Measurements from ENCODE around the gene DPEP1.

DPEP1 gene

GRCh38 chr16:89613954-89614459, 565 bp downstream of the DPEP1 start:
- Histone ChIP-seq H3K36me3 (ENCODE audit: insufficient read depth, low read length) (no peaks in the 10 kb centered on the region), H3K9ac (ENCODE audit: low read depth, low read length) (no peak overlapping the region), H3K4me1 (ENCODE audit: insufficient read depth, low read length) (peaks cover 5% of the 10 kb centered on the region; the same call in 1 of the 2 replicates), H3K9me3 (ENCODE audit: control insufficient read depth, insufficient read depth, low read length) (no peaks in the 10 kb centered on the region)

GRCh38 chr16:89615176-89615575, 1.7 kb downstream of the DPEP1 start:
- Histone ChIP-seq H3K9ac (ENCODE audit: low read depth, low read length) (no peak overlapping the region), H3K4me1 (ENCODE audit: insufficient read depth, low read length) (peaks cover 5% of the 10 kb centered on the region; the same call in 1 of the 2 replicates), H3K36me3 (ENCODE audit: insufficient read depth, low read length) (no peaks in the 10 kb centered on the region), H3K9me3 (ENCODE audit: control insufficient read depth, insufficient read depth, low read length) (no peaks in the 10 kb centered on the region)

- Histone ChIP-seq H3K9ac (ENCODE audit: low read depth, low read length) (no peak overlapping the region), H3K4me1 (ENCODE audit: insufficient read depth, low read length) (peaks cover 5% of the 10 kb centered on the region; the same call in 1 of the 2 replicates), H3K36me3 (ENCODE audit: insufficient read depth, low read length) (no peaks in the 10 kb centered on the region), H3K9me3 (ENCODE audit: control insufficient read depth, insufficient read depth, low read length) (no peaks in the 10 kb centered on the region)
Measured at GRCh38 chr16:89615596-89616090, 2.2 kb downstream of the DPEP1 start.

GRCh38 chr16:89616623-89617022, 3.2 kb downstream of the DPEP1 start:
- Histone ChIP-seq H3K4me1 (ENCODE audit: insufficient read depth, low read length) (peaks cover 5% of the 10 kb centered on the region; the same call in 1 of the 2 replicates), H3K36me3 (ENCODE audit: insufficient read depth, low read length) (no peaks in the 10 kb centered on the region), H3K9me3 (ENCODE audit: control insufficient read depth, insufficient read depth, low read length) (no peaks in the 10 kb centered on the region), H3K9ac (ENCODE audit: low read depth, low read length) (no peak overlapping the region)

GRCh38 chr16:89617036-89617435, 3.6 kb downstream of the DPEP1 start:
- Histone ChIP-seq H3K4me1 (ENCODE audit: insufficient read depth, low read length) (peaks cover 5% of the 10 kb centered on the region; the same call in 1 of the 2 replicates), H3K36me3 (ENCODE audit: insufficient read depth, low read length) (no peaks in the 10 kb centered on the region), H3K9ac (ENCODE audit: low read depth, low read length) (no peak overlapping the region), H3K9me3 (ENCODE audit: control insufficient read depth, insufficient read depth, low read length) (no peaks in the 10 kb centered on the region)

- Histone ChIP-seq H3K4me1 (ENCODE audit: insufficient read depth, low read length) (no peaks in the 10 kb centered on the region; the same call in 1 of the 2 replicates), H3K36me3 (ENCODE audit: insufficient read depth, low read length) (no peaks in the 10 kb centered on the region), H3K9me3 (ENCODE audit: control insufficient read depth, insufficient read depth, low read length) (no peaks in the 10 kb centered on the region), H3K9ac (ENCODE audit: low read depth, low read length) (no peak overlapping the region)
Measured at GRCh38 chr16:89618109-89618998, 4.9 kb downstream of the DPEP1 start.

- H3K36me3 ChIP-seq (ENCODE audit: insufficient read depth, low read length), result no peaks in the 10 kb centered on the region
- H3K9me3 ChIP-seq (ENCODE audit: control insufficient read depth, insufficient read depth, low read length), result no peaks in the 10 kb centered on the region
- no peaks in the 10 kb centered on the region for H3K4me1 ChIP-seq (ENCODE audit: insufficient read depth, low read length)
- H3K9ac ChIP-seq (ENCODE audit: low read depth, low read length), result no peak overlapping the region
Measured at GRCh38 chr16:89619840-89620239, 6.4 kb downstream of the DPEP1 start.

GRCh38 chr16:89620406-89620841, 7.0 kb downstream of the DPEP1 start:
- H3K9ac ChIP-seq (ENCODE audit: low read depth, low read length), result no peak overlapping the region
- H3K9me3 ChIP-seq (ENCODE audit: control insufficient read depth, insufficient read depth, low read length), result no peaks in the 10 kb centered on the region
- 0 out of 2 replicates have a peak, but pooled peaks cover 3% of the 10 kb centered on the region for H3K4me1 ChIP-seq (ENCODE audit: insufficient read depth, low read length)
- H3K36me3 ChIP-seq (ENCODE audit: insufficient read depth, low read length), result no peaks in the 10 kb centered on the region

- Histone ChIP-seq H3K9ac (ENCODE audit: low read depth, low read length) (no peak overlapping the region), H3K36me3 (ENCODE audit: insufficient read depth, low read length) (no peaks in the 10 kb centered on the region), H3K9me3 (ENCODE audit: control insufficient read depth, insufficient read depth, low read length) (no peaks in the 10 kb centered on the region), H3K4me1 (ENCODE audit: insufficient read depth, low read length) (0 out of 2 replicates have a peak, but pooled peaks cover 3% of the 10 kb centered on the region)
Measured at GRCh38 chr16:89621136-89621697, 7.8 kb downstream of the DPEP1 start.

GRCh38 chr16:89621698-89622409, 8.4 kb downstream of the DPEP1 start:
- H3K4me1 ChIP-seq (ENCODE audit: insufficient read depth, low read length), result 0 out of 2 replicates have a peak, but pooled peaks cover 3% of the 10 kb centered on the region

GRCh38 chr16:89623511-89624261, 10.2 kb downstream of the DPEP1 start:
- H3K36me3 ChIP-seq (ENCODE audit: insufficient read depth, low read length), result no peaks in the 10 kb centered on the region
- H3K4me1 ChIP-seq (ENCODE audit: insufficient read depth, low read length), result 0 out of 2 replicates have a peak, but pooled peaks cover 3% of the 10 kb centered on the region
- H3K9me3 ChIP-seq (ENCODE audit: control insufficient read depth, insufficient read depth, low read length), result no peaks in the 10 kb centered on the region
- H3K9ac ChIP-seq (ENCODE audit: low read depth, low read length), result no peak overlapping the region

More at GRCh38 chr16:89621698-89622409, 8.4 kb downstream of the DPEP1 start:
- no peaks in the 10 kb centered on the region for H3K9me3 ChIP-seq (ENCODE audit: control insufficient read depth, insufficient read depth, low read length)
- no peaks in the 10 kb centered on the region for H3K36me3 ChIP-seq (ENCODE audit: insufficient read depth, low read length)
- no peak overlapping the region for H3K9ac ChIP-seq (ENCODE audit: low read depth, low read length)

GRCh38 chr16:89624777-89625761, 11.6 kb downstream of the DPEP1 start:
- H3K4me1 ChIP-seq (ENCODE audit: insufficient read depth, low read length), result 0 out of 2 replicates have a peak, but pooled peaks cover 3% of the 10 kb centered on the region
- H3K9ac ChIP-seq (ENCODE audit: low read depth, low read length), result no peak overlapping the region

More at GRCh38 chr16:89624777-89625761, 11.6 kb downstream of the DPEP1 start:
- Histone ChIP-seq H3K9me3 (ENCODE audit: control insufficient read depth, insufficient read depth, low read length) (no peaks in the 10 kb centered on the region), H3K36me3 (ENCODE audit: insufficient read depth, low read length) (no peaks in the 10 kb centered on the region)
